Duodenal mucosa (tissue), 2 donors: ENCODE results near the gene GJC1.
A peak's percentile ranks its signal among the peaks of the same experiment; 100 is the strongest.
"Not testable (repeated sequence)": the region's sequence is repeated elsewhere in the genome, so short reads cannot be mapped to it uniquely, and the experiment has no call there.

Experiments
- H3K27ac ChIP-seq: one replicate; pipeline ENCODE4 v1.7.0; 2013; ENCODE audit warnings: low read depth, low read length
- H3K27me3 ChIP-seq, 2 donors: one replicate each; pipeline ENCODE4 v1.7.0; 2013; ENCODE audit warnings: low read length in 2 of 2, control low read depth in 1 of 2; ENCODE audit not compliant: insufficient read depth in 2 of 2, control insufficient read depth in 1 of 2
- H3K36me3 ChIP-seq, 2 donors: one replicate each; pipeline ENCODE4 v1.7.0; 2013; ENCODE audit warnings: low read length in 2 of 2, control low read depth in 1 of 2; ENCODE audit not compliant: insufficient read depth in 2 of 2, control insufficient read depth in 1 of 2
- H3K4me1 ChIP-seq, 2 donors: one replicate each; pipeline ENCODE4 v1.7.0; 2013; ENCODE audit warnings: low read length in 2 of 2, control low read depth in 1 of 2; ENCODE audit not compliant: insufficient read depth in 2 of 2, control insufficient read depth in 1 of 2
- H3K4me3 ChIP-seq, 2 donors: one replicate each; pipeline ENCODE4 v1.7.0; 2013; ENCODE audit warnings: low read length in 2 of 2, low read depth in 1 of 2
- H3K9ac ChIP-seq, 2 donors: one replicate each; pipeline ENCODE4 v1.7.0; 2013; ENCODE audit warnings: low read length in 2 of 2, low read depth in 1 of 2
- H3K9me3 ChIP-seq, 2 donors: one replicate each; pipeline ENCODE4 v1.7.0; 2013; ENCODE audit warnings: low read length in 2 of 2, control low read depth in 1 of 2; ENCODE audit not compliant: control insufficient read depth in 1 of 2

Gene GJC1

DNA sequence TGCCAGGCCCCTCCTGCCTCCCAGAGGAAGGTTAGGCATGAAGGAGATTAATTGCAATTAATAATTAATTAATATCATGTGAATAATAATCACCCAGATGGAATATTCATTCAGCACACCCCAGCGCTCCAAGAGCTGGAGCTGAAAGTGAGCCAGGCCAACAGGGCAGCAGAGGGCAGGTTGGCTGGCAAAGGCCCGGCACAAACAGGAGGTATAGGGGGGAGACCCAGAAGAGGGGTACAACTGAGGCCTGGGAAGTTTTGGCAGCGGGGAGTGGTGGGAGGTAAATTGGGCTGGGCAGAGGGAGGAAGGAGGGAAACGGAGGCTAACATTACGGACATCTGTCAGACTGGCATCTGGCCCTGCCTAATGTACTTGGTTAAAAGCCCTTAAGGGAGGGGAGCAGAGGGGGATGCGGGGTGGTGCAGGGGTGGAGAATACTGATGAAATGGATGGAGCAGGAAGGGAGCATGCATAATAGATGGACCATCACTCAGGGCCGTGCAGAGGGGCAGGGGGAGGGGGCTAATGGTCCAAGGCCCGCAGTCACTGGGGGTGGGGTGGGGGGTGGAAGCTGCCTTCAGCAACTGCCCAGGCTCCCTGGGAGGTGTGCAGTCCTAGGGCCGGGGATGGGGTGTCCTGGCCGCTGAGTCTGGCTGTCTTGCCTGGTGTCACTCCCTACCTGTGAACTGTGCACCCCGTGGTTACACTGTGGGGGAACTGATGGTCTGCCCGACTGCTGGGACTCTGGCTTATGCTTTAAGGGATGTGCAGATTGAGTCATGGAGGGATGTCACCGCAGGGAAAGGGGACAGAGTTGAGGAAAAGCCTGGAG, 69.4 kb downstream of the GJC1 start:
- no peak overlapping the region for H3K9ac ChIP-seq
- no peak overlapping the region for H3K27ac ChIP-seq
- H3K36me3 ChIP-seq: no peaks in the 10 kb centered on the region
- peaks cover 20 to 40% of the 10 kb centered on the region in 2 donors for H3K27me3 ChIP-seq
- peaks cover 0 to 5% of the 10 kb centered on the region in 2 donors for H3K4me1 ChIP-seq
- no peak overlapping the region for H3K4me3 ChIP-seq
- H3K9me3 ChIP-seq: no peaks in the 10 kb centered on the region

DNA sequence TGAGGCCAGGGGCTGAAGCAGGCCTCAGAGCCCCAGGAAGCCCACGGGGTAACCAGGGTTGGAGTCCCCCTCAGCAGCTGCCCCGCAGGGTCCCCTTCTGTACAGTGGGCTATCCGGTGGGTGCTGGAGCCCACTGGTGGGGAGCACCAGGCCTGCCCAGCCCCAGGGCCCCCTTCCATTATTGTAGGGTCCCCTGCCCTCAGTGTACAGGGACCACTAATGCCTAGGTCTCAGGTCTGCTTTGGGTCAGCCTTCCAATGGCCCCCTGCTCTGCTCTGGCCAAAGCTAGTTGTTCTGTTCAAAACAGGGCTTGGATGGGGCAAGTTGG, 70.2 kb downstream of the GJC1 start:
- H3K9ac ChIP-seq: no peak overlapping the region

DNA sequence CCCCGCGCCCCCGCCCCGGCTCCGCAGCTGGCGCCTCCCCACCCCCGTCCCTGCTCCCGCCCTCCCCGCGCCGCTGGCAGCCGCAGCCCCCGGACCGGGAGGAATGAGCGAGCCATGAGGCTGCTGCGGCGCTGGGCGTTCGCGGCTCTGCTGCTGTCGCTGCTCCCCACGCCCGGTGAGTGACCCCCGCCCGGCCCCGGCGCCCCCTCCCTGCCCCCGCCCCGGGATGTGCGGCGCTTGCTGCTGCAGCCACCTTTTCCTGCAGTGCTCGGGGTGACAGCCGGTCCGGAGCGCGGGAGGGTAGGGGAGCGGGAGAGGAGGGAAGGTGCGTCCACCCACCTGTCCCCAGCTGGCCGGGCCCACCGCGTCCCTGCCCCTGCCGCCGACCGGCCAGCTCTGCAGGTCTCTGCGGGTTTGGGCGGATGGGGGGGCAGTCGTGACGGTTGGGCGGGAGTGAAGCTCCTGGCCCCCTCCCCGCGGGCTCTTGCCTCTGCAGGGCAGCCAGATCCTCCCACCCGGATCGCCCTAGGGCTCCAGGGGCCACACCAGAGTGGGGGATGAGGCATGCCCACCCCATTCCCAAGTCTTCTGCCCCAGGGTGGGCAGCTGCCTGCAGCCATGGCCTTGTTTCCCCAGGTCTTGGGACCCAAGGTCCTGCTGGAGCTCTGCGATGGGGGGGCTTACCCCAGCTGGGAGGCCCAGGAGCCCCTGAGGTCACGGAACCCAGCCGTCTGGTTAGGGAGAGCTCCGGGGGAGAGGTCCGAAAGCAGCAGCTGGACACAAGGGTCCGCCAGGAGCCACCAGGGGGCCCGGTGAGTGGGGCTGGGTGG, 70.8 kb downstream of the GJC1 start:
- Histone ChIP-seq H3K4me1 (peaks cover 0 to 5% of the 10 kb centered on the region in 2 donors), H3K9me3 (no peaks in the 10 kb centered on the region), H3K4me3 (peak overlapping the region in 1 of 2 donors; percentile 10), H3K9ac (no peak overlapping the region), H3K27ac (no peak overlapping the region), H3K36me3 (no peaks in the 10 kb centered on the region), H3K27me3 (peaks cover 20 to 40% of the 10 kb centered on the region in 2 donors)

More for the DNA sequence above, 70.2 kb downstream of the GJC1 start:
- Histone ChIP-seq H3K36me3 (no peaks in the 10 kb centered on the region), H3K4me3 (no peak overlapping the region), H3K4me1 (peaks cover 0 to 5% of the 10 kb centered on the region in 2 donors), H3K9me3 (no peaks in the 10 kb centered on the region), H3K27ac (no peak overlapping the region), H3K27me3 (peaks cover 20 to 40% of the 10 kb centered on the region in 2 donors)

DNA sequence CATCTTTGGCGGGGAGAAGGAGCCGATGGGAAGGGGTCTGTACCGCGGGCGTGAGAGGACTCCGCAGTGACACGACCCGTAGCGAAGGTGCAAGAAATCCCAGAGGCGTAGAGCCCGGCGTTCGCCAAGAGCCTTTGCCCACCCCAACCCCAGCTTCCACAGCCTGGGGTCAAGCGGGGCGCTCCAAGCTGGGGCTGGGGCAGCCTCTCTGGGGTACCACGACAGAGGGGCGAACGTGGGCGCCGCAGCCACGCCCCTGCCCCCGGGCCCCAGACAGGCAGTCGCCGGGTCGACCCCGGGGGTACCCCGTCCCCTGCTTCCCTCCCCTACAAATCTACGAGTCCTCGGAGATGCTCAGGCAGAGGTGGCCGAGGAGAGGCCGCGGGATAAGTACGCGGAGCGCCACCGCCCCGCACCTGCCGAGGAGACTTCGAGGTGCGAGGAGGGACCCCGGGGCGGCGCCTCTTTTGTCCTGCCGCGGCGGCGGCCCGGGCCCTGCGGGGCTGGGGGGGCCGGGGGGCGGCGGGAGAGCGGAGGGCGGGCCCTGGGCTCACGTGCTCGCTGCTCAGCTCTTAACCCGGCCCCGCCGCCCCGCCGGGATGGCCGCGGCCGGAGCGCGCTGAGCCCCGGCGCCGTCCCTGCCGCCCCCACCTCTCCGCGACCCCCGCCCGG, 71.5 kb downstream of the GJC1 start, which contains the start of gene ADAM11:
Gene ADAM11 (plus strand): TSS at position 575 of the 672 bp plus-strand sequence. CDS start 212 bp downstream, outside the sequence.
- no peaks in the 10 kb centered on the region for H3K9me3 ChIP-seq
- no peak within 1 kb of the TSS for H3K27ac ChIP-seq
- H3K27me3 ChIP-seq: peaks cover 20 to 40% of the 10 kb centered on the region in 2 donors
- H3K4me3 ChIP-seq: peak within 1 kb of the TSS in 1 of 2 donors; percentile 10
- no peak within 1 kb of the TSS for H3K9ac ChIP-seq
- H3K4me1 ChIP-seq: peaks cover 0 to 5% of the 10 kb centered on the region in 2 donors
- H3K36me3 ChIP-seq: no peaks in the 10 kb centered on the region

DNA sequence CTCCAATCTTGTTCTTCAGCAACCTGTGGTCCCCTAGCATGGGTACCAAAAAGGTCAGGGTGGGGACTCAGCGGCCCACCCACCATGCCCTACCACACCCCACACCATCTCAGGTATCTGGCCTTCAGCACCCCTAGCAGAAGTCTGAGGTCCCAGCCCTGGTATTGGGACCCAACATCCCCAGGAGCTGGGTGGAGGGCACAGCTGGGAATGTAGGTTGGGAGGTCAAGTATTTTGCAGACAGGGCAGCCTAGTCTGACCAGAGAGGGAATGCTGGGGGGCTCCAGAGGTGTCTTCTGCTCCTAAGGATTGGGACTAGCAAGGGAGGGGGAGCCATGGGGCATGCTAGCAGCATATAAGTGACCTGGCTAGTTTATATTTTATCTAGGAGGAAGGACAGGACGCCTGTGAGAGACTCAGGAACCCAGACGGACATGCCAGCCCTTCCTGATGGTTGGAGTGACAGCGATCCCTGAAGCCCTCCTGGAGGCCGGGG, 72.1 kb downstream of the GJC1 start:
- Histone ChIP-seq H3K4me1 (peaks cover 0 to 5% of the 10 kb centered on the region in 2 donors), H3K27ac (no peak overlapping the region), H3K27me3 (peaks cover 20 to 40% of the 10 kb centered on the region in 2 donors), H3K9me3 (no peaks in the 10 kb centered on the region), H3K9ac (no peak overlapping the region), H3K4me3 (no peak overlapping the region), H3K36me3 (no peaks in the 10 kb centered on the region)

DNA sequence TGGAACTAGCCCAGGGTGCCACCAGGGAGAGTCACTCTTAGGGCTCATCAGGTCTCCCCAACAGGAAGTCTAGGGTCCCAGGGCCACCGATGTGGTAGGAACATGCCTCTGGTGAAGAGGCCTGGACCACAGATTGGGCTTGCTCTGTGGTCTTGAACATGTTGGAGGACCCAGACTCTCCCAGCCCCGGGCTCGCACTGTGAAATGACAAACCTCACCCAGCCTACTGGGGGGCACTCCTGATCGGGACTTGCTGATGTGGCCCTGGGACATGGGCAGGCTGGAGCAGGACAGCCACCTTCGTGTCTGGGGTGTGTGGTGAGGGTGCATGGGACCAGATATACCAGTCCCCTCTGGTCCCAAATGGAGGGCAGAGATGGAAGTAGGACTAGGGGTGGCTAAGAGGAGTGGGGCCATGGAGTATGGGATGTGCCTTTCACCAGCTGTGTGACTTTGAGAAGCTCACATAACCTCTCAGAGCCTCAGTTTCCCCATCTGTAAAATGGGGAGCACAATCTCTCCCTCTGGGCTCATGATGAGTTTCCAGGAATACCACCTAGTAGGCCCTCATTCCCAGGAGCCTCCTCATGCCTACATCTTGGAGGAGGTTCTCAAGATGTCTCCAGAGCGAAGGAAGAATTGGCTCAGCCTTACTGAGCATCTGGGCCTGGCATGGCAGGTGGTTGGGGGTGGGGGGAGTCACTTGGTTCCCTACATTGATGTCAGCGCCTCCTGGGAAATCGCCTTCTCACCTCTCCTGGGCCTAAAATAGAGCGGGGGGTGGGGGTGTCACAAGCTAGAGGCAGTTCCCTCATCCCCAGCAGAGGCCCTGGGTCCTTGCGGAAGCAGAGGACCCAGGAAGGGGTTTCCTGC, 72.8 kb downstream of the GJC1 start:
- H3K27me3 ChIP-seq: peaks cover 20 to 40% of the 10 kb centered on the region in 2 donors
- H3K36me3 ChIP-seq: no peaks in the 10 kb centered on the region
- H3K4me1 ChIP-seq: peaks cover 0 to 5% of the 10 kb centered on the region in 2 donors
- H3K9ac ChIP-seq: no peak overlapping the region
- no peak overlapping the region for H3K27ac ChIP-seq
- no peak overlapping the region for H3K4me3 ChIP-seq
- no peaks in the 10 kb centered on the region for H3K9me3 ChIP-seq

DNA sequence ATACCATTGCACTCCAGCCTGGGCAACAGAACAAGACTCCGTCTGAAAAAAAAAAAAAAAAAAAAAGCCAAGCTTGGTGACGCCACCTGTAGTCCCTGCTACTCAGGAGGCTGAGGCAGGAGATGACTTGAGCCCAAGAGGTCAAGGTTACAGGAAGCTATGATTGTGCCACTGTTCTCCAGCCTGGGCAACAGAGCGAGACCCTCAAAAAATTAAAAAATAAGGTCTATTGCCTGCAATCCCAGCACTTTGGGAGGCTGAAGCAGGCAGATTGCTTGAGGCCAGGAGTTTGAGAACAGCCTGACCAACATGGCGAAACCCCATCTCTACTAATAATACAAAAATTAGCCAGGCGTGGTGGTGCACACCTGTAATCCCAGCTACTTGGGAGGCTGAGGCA, 74.9 kb downstream of the GJC1 start:
- not testable (repeated sequence) for H3K9ac ChIP-seq, H3K4me1 ChIP-seq, H3K9me3 ChIP-seq, H3K4me3 ChIP-seq, H3K36me3 ChIP-seq, H3K27ac ChIP-seq
- H3K27me3 ChIP-seq: peaks cover 13 to 27% of the 10 kb centered on the region in 2 donors

DNA sequence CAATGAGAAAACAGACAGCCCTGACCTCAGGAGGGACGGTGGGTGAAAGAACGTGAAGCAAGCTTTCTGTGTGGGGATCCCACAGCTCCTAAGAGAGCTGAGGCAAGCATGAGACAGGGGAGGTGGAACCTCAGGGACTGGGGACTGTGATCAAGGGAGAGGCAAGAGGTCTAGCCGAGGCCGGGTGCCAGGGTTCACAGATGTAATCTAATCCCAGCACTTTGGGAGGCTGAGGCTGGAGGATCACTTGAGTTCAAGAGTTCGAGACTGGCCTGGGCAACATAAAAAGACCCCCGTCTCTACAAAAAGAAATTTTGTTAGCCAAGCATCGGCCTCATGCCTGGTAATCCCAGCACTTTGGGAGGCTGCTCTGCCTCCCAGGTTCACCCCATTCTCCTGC, 75.8 kb downstream of the GJC1 start:
- Histone ChIP-seq H3K36me3 (no peaks in the 10 kb centered on the region), H3K27ac (no peak overlapping the region), H3K4me3 (no peak overlapping the region), H3K27me3 (peaks cover 4 to 18% of the 10 kb centered on the region in 2 donors), H3K9ac (no peak overlapping the region), H3K4me1 (peaks cover 0 to 1% of the 10 kb centered on the region in 2 donors), H3K9me3 (no peaks in the 10 kb centered on the region)
